HUDEP-2 (cell line): ENCODE measurements around the gene POLR2C.

ENCODE experiments used
- DNase-seq, 76 experiments: peaks; one replicate each; lab custom pipeline; 2025; ENCODE audit not compliant: unreplicated experiment in 76 of 76; lab: John Stamatoyannopoulos, UW

POLR2C gene

DNA sequence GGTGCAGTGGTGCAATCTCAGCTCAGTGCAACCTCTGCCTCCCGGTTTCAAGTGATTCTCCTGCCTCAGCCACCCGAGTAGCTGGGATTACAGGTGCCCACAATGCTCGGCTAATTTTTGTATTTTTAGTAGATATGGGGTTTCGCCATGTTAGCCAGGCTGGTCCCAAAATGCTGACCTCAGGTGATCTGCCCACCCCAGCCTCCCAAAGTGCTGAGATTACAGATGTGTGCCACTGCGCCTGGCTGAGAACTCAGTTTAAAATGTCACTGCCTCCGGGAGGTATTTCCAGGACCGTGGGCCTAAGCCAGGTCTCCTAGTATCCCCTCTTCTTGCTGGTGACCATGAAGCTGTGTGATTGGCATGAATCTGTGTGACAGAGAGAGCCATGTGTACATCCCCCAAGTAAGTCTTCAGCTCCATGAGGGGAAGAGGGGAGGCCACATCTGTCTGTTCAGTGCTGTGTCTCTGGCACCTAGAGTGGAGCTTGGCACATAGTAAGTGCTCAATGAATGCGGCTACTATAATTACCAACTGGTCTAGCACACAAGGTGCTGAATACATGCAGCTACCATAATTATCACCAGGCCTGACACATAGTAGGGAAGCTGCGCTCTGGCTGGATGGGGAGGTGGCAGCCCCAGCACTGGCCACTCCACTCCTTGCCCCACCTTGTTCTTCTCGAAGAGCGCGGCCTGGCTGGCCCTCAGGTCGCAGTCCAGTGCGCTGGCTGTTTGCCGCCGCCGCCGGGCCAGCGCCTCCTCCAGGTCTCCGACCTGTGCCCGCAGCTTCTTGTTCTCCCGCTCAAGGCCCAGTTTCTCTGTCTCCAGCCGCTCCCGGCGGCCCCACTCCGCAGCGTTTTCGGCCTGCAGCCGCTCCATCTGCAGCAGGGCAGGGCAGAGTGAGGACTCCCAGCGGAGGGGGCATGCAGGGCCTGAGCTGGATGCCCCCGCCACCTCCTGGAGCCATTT lies 55.2 kb downstream of the POLR2C start:
- DNase-seq = no peak

DNA sequence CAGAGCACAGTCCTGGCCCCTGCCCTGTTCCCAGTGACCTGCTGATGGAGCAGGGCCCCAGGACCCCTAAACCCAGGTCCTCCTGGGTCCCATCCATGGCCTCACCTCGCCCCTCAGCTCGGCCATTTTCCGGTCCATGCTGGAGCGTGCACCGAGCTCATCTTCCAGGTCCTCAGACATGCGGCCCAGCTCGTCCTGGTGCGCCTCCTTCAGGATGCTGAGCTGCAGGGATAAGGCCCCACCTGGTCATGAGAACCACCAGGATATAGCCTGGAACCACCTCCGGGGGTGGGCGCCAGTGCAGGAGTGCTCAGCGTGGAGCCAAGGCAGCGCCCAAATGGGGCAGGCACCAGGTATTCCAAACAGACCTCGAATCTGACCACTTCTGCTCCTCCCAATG lies 56.0 kb downstream of the POLR2C start:
- no peak for DNase-seq

DNA sequence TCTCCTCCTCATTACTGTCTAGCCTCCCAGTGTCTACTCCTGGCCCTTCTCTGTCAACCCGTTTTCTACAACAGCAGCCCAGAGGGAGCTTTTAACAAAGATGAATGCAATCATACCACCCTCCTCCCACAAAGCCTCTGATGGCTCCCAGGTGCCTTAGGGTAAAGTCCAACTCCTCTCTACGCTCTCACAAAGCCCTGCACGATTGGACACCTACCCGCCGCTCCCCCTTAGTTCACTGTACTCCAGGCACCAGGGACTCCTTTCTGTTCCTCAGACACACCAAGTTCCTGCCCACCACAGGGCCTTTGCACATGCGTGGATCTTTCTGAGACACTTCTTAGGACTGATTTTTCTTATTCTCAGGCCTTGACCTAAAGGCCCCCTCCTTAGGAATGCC lies 56.4 kb downstream of the POLR2C start:
- DNase-seq = no peak

DNA sequence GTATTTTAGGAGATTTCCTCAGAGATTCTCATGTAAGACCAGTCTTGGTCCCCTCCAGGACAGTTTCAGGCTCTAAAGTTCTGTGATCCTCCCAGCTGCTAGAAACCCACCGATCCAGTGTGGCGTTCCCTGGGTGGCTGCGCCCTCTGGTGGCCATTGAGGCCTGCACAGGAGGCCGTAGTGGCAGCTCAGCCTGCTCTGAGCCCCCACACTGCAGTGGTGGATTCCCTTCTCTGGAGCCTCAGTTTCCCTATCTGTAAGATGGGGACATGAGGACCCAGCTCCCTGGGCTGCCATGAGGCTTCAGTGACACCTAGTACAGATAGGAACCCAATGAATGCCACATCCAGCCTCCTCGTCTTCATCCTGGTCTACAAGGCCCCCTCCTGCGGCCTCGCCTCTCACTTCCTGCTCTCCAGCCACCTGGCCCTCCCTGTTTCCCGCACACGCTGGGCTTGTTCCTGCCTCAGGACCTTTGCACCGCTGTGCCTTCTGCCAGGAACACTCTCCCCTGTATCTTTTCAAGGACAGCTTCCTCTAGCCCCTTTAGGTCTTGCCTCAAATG lies 57.4 kb downstream of the POLR2C start:
- DNase-seq = peak in 57 of 76 experiments; percentile 4 to 80 (median 49)
